Measurements from ENCODE around the gene EML4. TPM values are rescaled to one million over a fixed set of nuclear protein-coding genes. Genes with fewer than 3 reads are reported as not detected.

Gene EML4
- total and polyA plus RNA-seq, 4 donors: 22.6 to 85.8 (median 54.4) TPM

DNA sequence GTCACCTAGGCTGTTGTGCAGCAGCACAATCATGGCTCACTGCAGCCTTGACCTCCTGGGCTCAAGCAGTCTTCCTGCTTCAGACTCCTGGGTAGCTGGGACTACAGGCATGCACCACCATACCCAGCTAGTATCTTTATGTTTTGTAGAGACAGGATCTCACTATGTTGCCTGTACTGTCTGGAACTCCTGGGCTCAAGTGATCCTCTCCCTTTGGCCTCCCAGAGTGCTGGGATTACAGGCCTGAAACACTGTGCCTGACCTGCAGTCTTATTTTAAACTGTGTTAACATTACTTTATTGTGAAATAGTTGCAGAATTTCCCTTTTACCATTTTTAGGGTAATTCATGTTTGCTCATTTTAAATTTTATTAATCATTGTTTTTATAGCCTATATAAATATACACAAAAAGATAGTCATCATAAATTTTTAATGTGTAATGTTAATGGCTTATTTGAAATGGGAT, 24.6 kb downstream of the EML4 start:
- Histone ChIP-seq H3K9ac (ENCODE audit: insufficient read depth in 1 of 2, low read length in 2 of 2) (peak overlapping the region in 1 of 2 donors; percentile 56), H3K36me3 (ENCODE audit: control insufficient read depth in 4 of 4, insufficient read depth in 4 of 4, low read length in 4 of 4) (no peaks in the 10 kb centered on the region), H3K27ac (ENCODE audit: low read depth in 1 of 2, low read length in 1 of 2) (no peak overlapping the region), H3K4me3 (no peak overlapping the region), H3K27me3 (ENCODE audit: control insufficient read depth in 3 of 3, insufficient read depth in 3 of 3, low read length in 2 of 3) (no peaks in the 10 kb centered on the region), H3K4me1 (ENCODE audit: control insufficient read depth in 5 of 5, insufficient read depth in 5 of 5, low read length in 5 of 5) (peaks cover 5 to 53% (median 9%) of the 10 kb centered on the region in 5 donors), H3K9me3 (ENCODE audit: control insufficient read depth in 4 of 4, insufficient read depth in 3 of 4, low read length in 3 of 4) (no peaks in the 10 kb centered on the region)
- no peak for TF ChIP-seq CTCF (IDR thresholded peaks at IDR 0.05; ENCODE audit: control extremely low read depth, extremely low read depth)
- ATAC-seq (ENCODE audit: insufficient read depth, low FRiP score) (no peak), DNase-seq (peak in 1 of 3 donors; percentile 29)

- Histone ChIP-seq H3K9ac (ENCODE audit: insufficient read depth in 1 of 2, low read length in 2 of 2) (no peak overlapping the region), H3K4me3 (no peak overlapping the region), H3K4me1 (ENCODE audit: control insufficient read depth in 5 of 5, insufficient read depth in 5 of 5, low read length in 5 of 5) (peaks cover 3 to 53% (median 9%) of the 10 kb centered on the region in 5 donors), H3K9me3 (ENCODE audit: control insufficient read depth in 4 of 4, insufficient read depth in 3 of 4, low read length in 3 of 4) (no peaks in the 10 kb centered on the region), H3K36me3 (ENCODE audit: control insufficient read depth in 4 of 4, insufficient read depth in 4 of 4, low read length in 4 of 4) (no peaks in the 10 kb centered on the region), H3K27me3 (ENCODE audit: control insufficient read depth in 3 of 3, insufficient read depth in 3 of 3, low read length in 2 of 3) (no peaks in the 10 kb centered on the region), H3K27ac (ENCODE audit: low read depth in 1 of 2, low read length in 1 of 2) (no peak overlapping the region)
- WGBS, 2 donors: 97 to 98% methylated on average over 4 of the region's 4 CpGs
- ATAC-seq (ENCODE audit: insufficient read depth, low FRiP score): no peak
- DNase-seq: no peak
- no peak for TF ChIP-seq CTCF (IDR thresholded peaks at IDR 0.05; ENCODE audit: control extremely low read depth, extremely low read depth)
Observed at GRCh38 chr2:42194428-42194827, 25.3 kb downstream of the EML4 start.

- Histone ChIP-seq H3K27me3 (ENCODE audit: control insufficient read depth in 3 of 3, insufficient read depth in 3 of 3, low read length in 2 of 3) (no peaks in the 10 kb centered on the region), H3K9me3 (ENCODE audit: control insufficient read depth in 4 of 4, insufficient read depth in 3 of 4, low read length in 3 of 4) (no peaks in the 10 kb centered on the region), H3K36me3 (ENCODE audit: control insufficient read depth in 4 of 4, insufficient read depth in 4 of 4, low read length in 4 of 4) (no peaks in the 10 kb centered on the region), H3K4me1 (ENCODE audit: control insufficient read depth in 5 of 5, insufficient read depth in 5 of 5, low read length in 5 of 5) (peaks cover 3 to 50% (median 9%) of the 10 kb centered on the region in 5 donors), H3K27ac (ENCODE audit: low read depth in 1 of 2, low read length in 1 of 2) (no peak overlapping the region), H3K4me3 (no peak overlapping the region), H3K9ac (ENCODE audit: insufficient read depth in 1 of 2, low read length in 2 of 2) (no peak overlapping the region)
- DNase-seq (peak in 2 of 3 donors; percentile 56 to 76), ATAC-seq (ENCODE audit: insufficient read depth, low FRiP score) (no peak)
- no peak for TF ChIP-seq CTCF (IDR thresholded peaks at IDR 0.05; ENCODE audit: control extremely low read depth, extremely low read depth)
Observed at GRCh38 chr2:42195559-42195958, 26.4 kb downstream of the EML4 start.

DNA sequence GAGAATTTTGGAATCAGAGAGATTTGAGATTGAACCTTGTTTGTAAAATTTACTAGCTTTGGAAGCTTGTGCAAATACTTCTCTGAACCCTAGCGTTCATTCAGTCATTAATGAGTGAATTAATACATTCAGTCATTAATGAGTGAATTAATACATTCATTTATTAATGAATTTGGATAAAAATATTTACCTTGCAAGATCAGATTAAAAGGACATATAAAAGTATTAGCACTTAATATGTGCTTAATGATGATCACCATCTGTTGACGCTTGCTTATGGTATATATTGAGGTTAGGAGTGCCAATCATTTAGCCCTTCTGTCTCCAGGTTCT, 26.9 kb downstream of the EML4 start:
- DNase-seq (no peak), ATAC-seq (ENCODE audit: insufficient read depth, low FRiP score) (no peak)
- 96% methylated on average over 2 of the region's 2 CpGs for WGBS, 2 donors
- Histone ChIP-seq H3K27me3 (ENCODE audit: control insufficient read depth in 3 of 3, insufficient read depth in 3 of 3, low read length in 2 of 3) (no peaks in the 10 kb centered on the region), H3K9ac (ENCODE audit: insufficient read depth in 1 of 2, low read length in 2 of 2) (no peak overlapping the region), H3K4me3 (no peak overlapping the region), H3K27ac (ENCODE audit: low read depth in 1 of 2, low read length in 1 of 2) (no peak overlapping the region), H3K9me3 (ENCODE audit: control insufficient read depth in 4 of 4, insufficient read depth in 3 of 4, low read length in 3 of 4) (no peaks in the 10 kb centered on the region), H3K36me3 (ENCODE audit: control insufficient read depth in 4 of 4, insufficient read depth in 4 of 4, low read length in 4 of 4) (no peaks in the 10 kb centered on the region), H3K4me1 (ENCODE audit: control insufficient read depth in 5 of 5, insufficient read depth in 5 of 5, low read length in 5 of 5) (peaks cover 3 to 50% (median 9%) of the 10 kb centered on the region in 5 donors)
- no peak for TF ChIP-seq CTCF (IDR thresholded peaks at IDR 0.05; ENCODE audit: control extremely low read depth, extremely low read depth)
